K562 (cell line): Measurements from ENCODE around the gene BDP1. TPM values are rescaled to one million over a fixed set of nuclear protein-coding genes. Genes with fewer than 3 reads are reported as not detected.
"Not testable (repeated sequence)": the region's sequence is repeated elsewhere in the genome, so short reads cannot be mapped to it uniquely, and the experiment has no call there.

Experiments
- ATAC-seq: fragments of 200-7000 bp; cut with Tn5 transposase; 3 replicates; pipeline ENCODE4 v1.9.1; 2020; ENCODE audit warnings: moderate library complexity
- BruUV-seq: library from RNA; stranded (reverse); fragments of 400-500 nt; replicated peaks from 2 replicates; lab custom pipeline; 2021; lab: Mats Ljungman, UMichigan
- CTCF ChIA-PET: fragments of 300-600 bp; formaldehyde crosslinking; extraction: SDS; loops from one replicate; lab custom pipeline; 2021; ENCODE audit warnings: low intra/inter-chr PET ratio; lab: Yijun Ruan, JAX
- POLR2A ChIA-PET: fragments of 300-600, 350-650 bp; sonication (Branson Sonifier 250); formaldehyde crosslinking; extraction: SDS; loops from one replicate; lab custom pipeline; 2021; ENCODE audit warnings: antibody characterized with exemption, inconsistent platforms; lab: Yijun Ruan, JAX
- DNase-seq, 4 experiments: peaks; one replicate each; pipeline versions ENCODE4 v3.0.0 to v3.0.0-alpha.2; 2011 to 2018; ENCODE audit warnings: low spot score in 3 of 4, mixed read lengths in 3 of 4; ENCODE audit errors: extremely low read depth in 1 of 4
- FAIRE-seq: peaks from 2 replicates; lab custom pipeline; 2011; peaks lifted over from hg19 to GRCh38; lab: Jason Lieb, UNC
- H2AFZ ChIP-seq: 2 replicates; pipeline ENCODE4 v1.6.0; 2011; ENCODE audit warnings: low read depth, low read length, control low read depth, inconsistent platforms
- H3K27ac ChIP-seq: fragments of 200-600 bp; 3 replicates; pipeline ENCODE4 v1.8.0; 2011; ENCODE audit warnings: low read depth, mild to moderate bottlenecking, control low read depth, inconsistent platforms, low read length, moderate library complexity, mixed read lengths; ENCODE audit errors: extremely low read depth
- H3K27me3 ChIP-seq, 2 experiments: fragments of 300-600 bp in 1 of 2; 2 replicates in 1 of 2; 3 replicates in 1 of 2; pipeline versions ENCODE4 v1.6.0 to v1.8.0; 2011; ENCODE audit warnings: inconsistent platforms in 2 of 2, low read length in 2 of 2, mild to moderate bottlenecking in 1 of 2, mixed read lengths in 1 of 2, moderate library complexity in 1 of 2; ENCODE audit not compliant: control insufficient read depth in 2 of 2, insufficient read depth in 2 of 2
- H3K36me3 ChIP-seq: fragments of 300-600 bp; 3 replicates; pipeline ENCODE4 v1.8.0; 2011; ENCODE audit warnings: mild to moderate bottlenecking, low read length, inconsistent platforms; ENCODE audit not compliant: control insufficient read depth, insufficient read depth
- H3K4me1 ChIP-seq, 2 experiments: fragments of 200-600 bp in 1 of 2; replicated peaks in 1 of 2; 2 replicates in 1 of 2; 3 replicates in 1 of 2; pipeline versions ENCODE4 v1.5.1 to v1.8.0; 2011; ENCODE audit warnings: inconsistent platforms in 2 of 2, low read length in 2 of 2, mild to moderate bottlenecking in 1 of 2, mixed read lengths in 1 of 2, moderate library complexity in 1 of 2; ENCODE audit not compliant: control insufficient read depth in 2 of 2, insufficient read depth in 2 of 2
- H3K4me2 ChIP-seq: 2 replicates; pipeline ENCODE4 v1.6.1; 2011; ENCODE audit warnings: low read length, control low read depth, inconsistent platforms, mixed read lengths; ENCODE audit not compliant: insufficient read depth
- H3K4me3 ChIP-seq: fragments of 200-600 bp; sonication (generic), shearing (Covaris generic); 2 replicates; pipeline ENCODE4 v1.5.1; 2016; ENCODE audit warnings: control low read depth, inconsistent platforms
- H3K79me2 ChIP-seq: fragments of 200-600 bp; 3 replicates; pipeline ENCODE4 v1.8.0; 2011; ENCODE audit warnings: low read length, inconsistent platforms; ENCODE audit not compliant: control insufficient read depth, insufficient read depth
- H3K9ac ChIP-seq, 2 experiments: 2 replicates each; pipeline versions ENCODE4 v1.6.0 to v1.6.1; 2011; ENCODE audit warnings: low read depth in 2 of 2, low read length in 2 of 2, control low read depth in 1 of 2, inconsistent platforms in 1 of 2, mild to moderate bottlenecking in 1 of 2, mixed read lengths in 1 of 2; ENCODE audit not compliant: insufficient read depth in 1 of 2
- H3K9me1 ChIP-seq: one replicate; pipeline ENCODE4 v1.6.0; 2011; ENCODE audit warnings: inconsistent platforms, mild to moderate bottlenecking, low read length, moderate library complexity; ENCODE audit not compliant: control insufficient read depth, insufficient read depth
- H3K9me3 ChIP-seq: replicated peaks from 2 replicates; pipeline ENCODE4 v1.5.1; 2011; ENCODE audit warnings: low read depth, low read length, inconsistent platforms; ENCODE audit not compliant: control insufficient read depth, insufficient read depth
- H4K20me1 ChIP-seq: replicated peaks from 2 replicates; pipeline ENCODE4 v1.6.1; 2011; ENCODE audit warnings: low read length, inconsistent platforms, mixed read lengths; ENCODE audit not compliant: control insufficient read depth, insufficient read depth
- C11orf30 ChIP-seq: fragments of 450-650 bp; IDR thresholded peaks from 2 replicates; pipeline ENCODE4 v1.6.1; 2016; ENCODE audit warnings: low read depth, mild to moderate bottlenecking
- MAFF ChIP-seq: IDR thresholded peaks from 2 replicates; pipeline ENCODE4 v1.6.1; 2012; ENCODE audit warnings: low read length, improper control_type of control experiment
- MAFG ChIP-seq: fragments of 450-650 bp; conservative IDR thresholded peaks from 2 replicates; pipeline ENCODE4 v1.6.1; 2016; ENCODE audit warnings: missing genetic modification characterization, missing compliant biosample characterization
- MAFK ChIP-seq: IDR thresholded peaks from 2 replicates; pipeline ENCODE4 v1.6.1; 2011; ENCODE audit warnings: low read length, improper control_type of control experiment
- NFE2 ChIP-seq: IDR thresholded peaks from 2 replicates; pipeline ENCODE4 v1.6.1; 2014; ENCODE audit warnings: antibody characterized with exemption, low read depth
- NFIC ChIP-seq: fragments of 450-650 bp; IDR thresholded peaks from 2 replicates; pipeline ENCODE4 v1.6.1; 2017; ENCODE audit warnings: mild to moderate bottlenecking, inconsistent platforms
- ZNF316 ChIP-seq: fragments of 450-650 bp; IDR thresholded peaks from 2 replicates; pipeline ENCODE4 v1.6.1; 2016
- WGBS: fragments of 100-300 bp; shearing (Covaris generic); methylation state at CpG from one replicate; pipeline ENCODE4 v1.1.6; 2016; ENCODE audit warnings: low coverage, mixed read lengths; ENCODE audit not compliant: insufficient coverage; ENCODE audit errors: missing lambda C conversion rate; 5-methylcytosine and 5-hydroxymethylcytosine counted together
- in situ Hi-C: fragments of 300-500 bp; cut with MboI; formaldehyde crosslinking; loops from 4 replicates; pipeline ENCODE4 v1.15.0; 2018; ENCODE audit warnings: inconsistent platforms, mixed read lengths
- intact Hi-C: fragments of 100-400 bp; cut with micrococcal nuclease; formaldehyde crosslinking; loops from 2 replicates; pipeline ENCODE4 v1.14.2; 2022
- polyA plus RNA-seq, 8 experiments: library from polyadenylated mRNA; depleted of rRNA in 4 of 8; stranded (reverse) in 5 of 8; unstranded in 3 of 8; fragments of >200 nt; fragmentation: Nextera tagmentation in 2 of 8; fragmentation: Illumina TruSeq in 1 of 8; extraction: Ambion mirVana in 2 of 8; extraction: Trizol in 1 of 8; gene quantifications; 2 replicates each; pipeline versions ENCODE4 v1.2.1 to v1.2.3, GENCODE V29; 2011 to 2014; ENCODE audit warnings: inconsistent platforms in 1 of 8, missing spikeins in 1 of 8
- total RNA-seq, 7 experiments: library from RNA; depleted of rRNA in 6 of 7; stranded (reverse); fragments of >200 nt in 6 of 7; fragmentation: Illumina TruSeq in 2 of 7; extraction: Trizol in 2 of 7; gene quantifications; 2 replicates each; pipeline versions ENCODE4 v1.2.1 to v1.2.3, GENCODE V29; 2011 to 2021; ENCODE audit warnings: low replicate concordance in 1 of 7

Gene BDP1
- total and polyA plus RNA-seq, 9 of the 15 experiments (the other 6 are each of a cell fraction or from before 2014, with no cell fraction given): 6.9 to 47.3 (median 23.9) TPM

DNA sequence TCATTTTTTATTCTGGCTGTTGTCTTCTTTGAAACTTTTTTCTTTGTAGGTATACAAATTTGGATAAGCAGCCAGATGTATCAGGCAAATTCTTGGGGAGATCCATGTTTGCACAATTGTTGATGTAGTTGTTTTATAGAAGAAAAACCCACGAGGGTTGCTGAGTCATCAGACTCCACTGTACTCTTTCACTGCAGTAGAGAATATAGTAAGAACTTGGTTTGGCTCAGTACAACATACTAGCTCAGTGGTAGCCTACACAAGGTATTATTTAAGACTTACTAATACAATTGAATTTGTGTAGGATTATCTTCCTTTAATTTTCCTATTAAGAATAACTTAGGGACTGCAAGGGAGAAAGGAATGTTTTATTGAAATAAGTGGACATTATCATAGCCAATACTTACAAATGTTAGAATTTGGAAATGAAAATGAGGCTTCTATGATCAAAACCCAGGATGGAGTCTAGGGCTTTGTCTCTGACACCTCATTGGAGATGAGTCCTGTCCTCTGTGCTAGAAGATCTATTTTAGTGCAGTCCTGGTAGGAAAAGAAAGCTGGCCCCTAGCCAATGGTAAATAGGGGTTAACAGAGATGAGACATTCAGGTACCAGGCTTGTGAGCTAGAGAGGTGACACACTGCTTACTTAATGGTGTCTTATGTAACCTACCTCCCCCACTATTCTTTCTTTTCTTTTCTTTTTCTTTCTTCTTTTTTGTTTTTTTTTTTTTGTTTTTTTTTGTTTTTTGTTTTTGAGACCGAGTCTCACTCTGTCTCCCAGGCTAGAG lies 28.6 kb upstream of the BDP1 start:
- H2AFZ ChIP-seq: 0 out of 2 replicates have a peak overlapping the region, but pooled peaks have one; percentile 24
- H3K27me3 ChIP-seq, H3K27ac ChIP-seq, FAIRE-seq, in situ Hi-C loops, H3K36me3 ChIP-seq, H3K4me1 ChIP-seq, H3K9me1 ChIP-seq, H3K9ac ChIP-seq, DNase-seq, H3K4me2 ChIP-seq, H4K20me1 ChIP-seq: not testable (repeated sequence)
- peak; percentile 65; the same call in 2 of the 3 replicates for ATAC-seq
- TF ChIP-seq C11orf30: peak; percentile 67
- 0 out of 2 replicates have a peak, but pooled peaks have one; percentile 16 for TF ChIP-seq NFE2
- TF ChIP-seq ZNF316: peak; percentile 49
- TF ChIP-seq MAFK: peak; percentile 34; the same call in 1 of the 2 replicates
- 0 out of 2 replicates have a peak, but pooled peaks have one; percentile 41 for TF ChIP-seq MAFG (tag)
- peak; percentile 24; the same call in 1 of the 2 replicates for TF ChIP-seq MAFF
- peak; percentile 74 for TF ChIP-seq NFIC
- TF ChIP-seq, all 486 proteins: peak for 7; not testable (repeated sequence) for 479
- intact Hi-C loops, H3K9me3 ChIP-seq, H3K4me3 ChIP-seq, POLR2A ChIA-PET, BruUV-seq, H3K79me2 ChIP-seq, CTCF ChIA-PET: not testable (repeated sequence)
- WGBS: no CpG with 5 or more reads among the region's 2 CpGs
